HG03066 (cell line): Measurements from ENCODE around the gene GPR101.

Experiments used
- ATAC-seq: cut with Tn5 transposase; IDR thresholded peaks from one replicate; pipeline ENCODE4 v1.9.1; 2021; ENCODE audit warnings: low read depth; ENCODE audit not compliant: unreplicated experiment

GPR101 gene

GRCh38 chrX:137033774-137034507 lies at the start of gene GPR101:
Gene GPR101, minus strand, starts transcription at chrX:137033995. Its CDS starts 2,321 bp downstream, at chrX:137031674.
- ATAC-seq = no peak

- no peak for ATAC-seq
These were observed 47.4 kb upstream of the GPR101 start for GRCh38 chrX:137081239-137081638.

- ATAC-seq = no peak
These were observed 38.6 kb upstream of the GPR101 start for GRCh38 chrX:137072396-137072795.

- no peak for ATAC-seq
These were observed 37.8 kb upstream of the GPR101 start for GRCh38 chrX:137071596-137071995.

GRCh38 chrX:137067147-137067546 lies 33.4 kb upstream of the GPR101 start:
- ATAC-seq = no peak

GRCh38 chrX:137062915-137063617 lies 29.3 kb upstream of the GPR101 start:
- no peak for ATAC-seq

GRCh38 chrX:137058339-137059127 lies 24.7 kb upstream of the GPR101 start:
- no peak for ATAC-seq

- peak; percentile 19 for ATAC-seq
These were observed 18.9 kb upstream of the GPR101 start for GRCh38 chrX:137052643-137053235.

GRCh38 chrX:137051978-137052642 lies 18.3 kb upstream of the GPR101 start:
- ATAC-seq = peak; percentile 99

- ATAC-seq = no peak
These were observed 11.1 kb upstream of the GPR101 start for GRCh38 chrX:137044893-137045292.

GRCh38 chrX:137043736-137044135 lies 9.9 kb upstream of the GPR101 start:
- ATAC-seq = no peak

- no peak for ATAC-seq
These were observed 7.5 kb upstream of the GPR101 start for GRCh38 chrX:137041329-137041728.

- no peak for ATAC-seq
These were observed 6.5 kb upstream of the GPR101 start for GRCh38 chrX:137040113-137040794.

GRCh38 chrX:137034508-137034872 lies 695 bp upstream of the GPR101 start:
- ATAC-seq = no peak

- ATAC-seq = no peak
These were observed 688 bp downstream of the GPR101 start for GRCh38 chrX:137032841-137033773.

GRCh38 chrX:137032341-137032694 lies 1.5 kb downstream of the GPR101 start:
- ATAC-seq = no peak

GRCh38 chrX:137031517-137032340 lies 2.1 kb downstream of the GPR101 start:
- ATAC-seq = peak; percentile 92

- ATAC-seq = no peak
These were observed 2.8 kb downstream of the GPR101 start for GRCh38 chrX:137031039-137031438.
